ENCODE measurements around the gene SLC25A25. TPM values are rescaled to one million over a fixed set of nuclear protein-coding genes. Genes with fewer than 3 reads are reported as not detected.
A peak's percentile ranks its signal among the peaks of the same experiment; 100 is the strongest.

The SLC25A25 gene
- total RNA-seq, 2 experiments from 2014 or later, result 21.2 to 21.8 TPM

- no peak overlapping the region for H3K4me3 Mint-ChIP-seq
- POLR2A ChIA-PET, result no interaction called here
- DNase-seq (no peak), ATAC-seq (ENCODE audit: low read depth) (no peak)
- H3K27me3 Mint-ChIP-seq, result peaks cover 3% of the 10 kb centered on the region
- no peaks in the 10 kb centered on the region for H3K9me3 Mint-ChIP-seq
- peaks cover 3% of the 10 kb centered on the region for H3K4me1 Mint-ChIP-seq
- H3K27ac Mint-ChIP-seq, result no peak overlapping the region
- no peaks in the 10 kb centered on the region for H3K36me3 Mint-ChIP-seq
Measured at GRCh38 chr9:128056086-128056485, 11.9 kb upstream of the SLC25A25 start.

GRCh38 chr9:128056887-128057723 is 10.9 kb upstream of the SLC25A25 start:
- POLR2A ChIA-PET, result interaction anchor here (0.5 to 1.6 kb wide), 2 partner anchors 10 to 421 kb away, joined by 3 to 6 read pairs; partner anchors contain the start of gene NAIF1
- H3K4me3 Mint-ChIP-seq, result no peak overlapping the region

GRCh38 chr9:128057724-128058409 is 10.2 kb upstream of the SLC25A25 start:
- Mint-ChIP-seq H3K4me3 (no peak overlapping the region), H3K27ac (no peak overlapping the region), H3K27me3 (peaks cover 3% of the 10 kb centered on the region), H3K4me1 (peaks cover 16% of the 10 kb centered on the region), H3K36me3 (peaks cover 5% of the 10 kb centered on the region), H3K9me3 (no peaks in the 10 kb centered on the region)
- no peak for ATAC-seq (ENCODE audit: low read depth)
- POLR2A ChIA-PET, result interaction anchor here (0.7 to 1.6 kb wide), 2 partner anchors 9 kb away, joined by 4 to 6 read pairs; partner anchors contain the start of gene NAIF1
- no peak for DNase-seq

More at GRCh38 chr9:128056887-128057723, 10.9 kb upstream of the SLC25A25 start:
- no peaks in the 10 kb centered on the region for H3K9me3 Mint-ChIP-seq
- H3K36me3 Mint-ChIP-seq, result no peaks in the 10 kb centered on the region
- peaks cover 3% of the 10 kb centered on the region for H3K27me3 Mint-ChIP-seq
- H3K27ac Mint-ChIP-seq, result no peak overlapping the region
- no peak for ATAC-seq (ENCODE audit: low read depth)
- peaks cover 12% of the 10 kb centered on the region for H3K4me1 Mint-ChIP-seq
- no peak for DNase-seq

- no peak for ATAC-seq (ENCODE audit: low read depth)
- Mint-ChIP-seq H3K27ac (no peak overlapping the region), H3K27me3 (peaks cover 3% of the 10 kb centered on the region), H3K4me3 (no peak overlapping the region), H3K36me3 (peaks cover 9% of the 10 kb centered on the region), H3K4me1 (peaks cover 16% of the 10 kb centered on the region), H3K9me3 (no peaks in the 10 kb centered on the region)
- POLR2A ChIA-PET, result interaction anchor here (0.5 to 0.6 kb wide), 2 partner anchors 29 to 89 kb away, joined by 3 read pairs; no protein-coding TSS in a partner anchor
- DNase-seq, result no peak
Measured at GRCh38 chr9:128059365-128059983, 8.6 kb upstream of the SLC25A25 start.

DNA sequence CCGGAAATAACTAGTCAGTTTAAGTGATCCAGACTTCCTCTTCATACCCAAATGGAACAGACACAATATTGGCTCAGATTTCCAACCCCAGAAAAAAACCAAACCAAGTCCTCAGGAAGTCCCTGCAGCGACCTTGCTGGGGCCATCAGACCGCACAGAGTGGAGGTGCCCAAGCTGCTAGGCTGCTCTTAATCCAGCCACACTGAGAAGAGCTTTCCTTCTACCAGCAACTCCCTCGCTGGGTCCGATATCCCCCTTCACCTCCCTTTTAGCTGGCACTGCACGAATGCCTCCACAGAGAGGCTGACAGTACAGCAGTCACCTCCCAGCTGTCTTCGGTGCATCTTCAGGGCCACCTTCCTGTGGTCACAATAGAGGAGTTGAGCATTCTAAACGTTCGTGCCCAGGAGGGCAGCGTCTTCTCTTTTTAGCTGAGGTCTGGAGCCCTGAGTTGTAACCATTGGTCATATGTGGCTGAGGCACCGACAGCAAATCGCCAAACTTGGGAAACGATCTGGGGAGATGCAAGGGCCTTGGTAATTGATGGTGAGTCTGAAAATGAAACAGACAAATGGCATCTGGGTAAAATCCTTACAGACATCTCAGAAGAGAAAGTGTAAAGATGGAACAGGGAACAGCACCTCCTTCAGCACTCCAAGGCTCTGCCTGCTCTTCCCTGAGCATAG is 6.6 kb upstream of the SLC25A25 start:
- POLR2A ChIA-PET, result interaction anchor here (0.8 to 1.2 kb wide), 2 partner anchors 53 to 56 kb away, joined by 3 read pairs; no protein-coding TSS in a partner anchor
- H3K27ac Mint-ChIP-seq, result peak overlapping the region; percentile 81
- DNase-seq, result peak; percentile 43
- H3K36me3 Mint-ChIP-seq, result peaks cover 9% of the 10 kb centered on the region
- peak overlapping the region; percentile 66 for H3K4me3 Mint-ChIP-seq
- peaks cover 33% of the 10 kb centered on the region for H3K4me1 Mint-ChIP-seq
- H3K9me3 Mint-ChIP-seq, result no peaks in the 10 kb centered on the region
- ATAC-seq (ENCODE audit: low read depth), result peak; percentile 60
- no peaks in the 10 kb centered on the region for H3K27me3 Mint-ChIP-seq

- Mint-ChIP-seq H3K27me3 (no peaks in the 10 kb centered on the region), H3K36me3 (peaks cover 9% of the 10 kb centered on the region), H3K27ac (peak overlapping the region; percentile 81), H3K4me3 (peak overlapping the region; percentile 11), H3K4me1 (peaks cover 33% of the 10 kb centered on the region), H3K9me3 (no peaks in the 10 kb centered on the region)
- DNase-seq (no peak), ATAC-seq (ENCODE audit: low read depth) (no peak)
- POLR2A ChIA-PET, result no interaction called here
Measured at GRCh38 chr9:128062279-128062678, 5.8 kb upstream of the SLC25A25 start.

DNA sequence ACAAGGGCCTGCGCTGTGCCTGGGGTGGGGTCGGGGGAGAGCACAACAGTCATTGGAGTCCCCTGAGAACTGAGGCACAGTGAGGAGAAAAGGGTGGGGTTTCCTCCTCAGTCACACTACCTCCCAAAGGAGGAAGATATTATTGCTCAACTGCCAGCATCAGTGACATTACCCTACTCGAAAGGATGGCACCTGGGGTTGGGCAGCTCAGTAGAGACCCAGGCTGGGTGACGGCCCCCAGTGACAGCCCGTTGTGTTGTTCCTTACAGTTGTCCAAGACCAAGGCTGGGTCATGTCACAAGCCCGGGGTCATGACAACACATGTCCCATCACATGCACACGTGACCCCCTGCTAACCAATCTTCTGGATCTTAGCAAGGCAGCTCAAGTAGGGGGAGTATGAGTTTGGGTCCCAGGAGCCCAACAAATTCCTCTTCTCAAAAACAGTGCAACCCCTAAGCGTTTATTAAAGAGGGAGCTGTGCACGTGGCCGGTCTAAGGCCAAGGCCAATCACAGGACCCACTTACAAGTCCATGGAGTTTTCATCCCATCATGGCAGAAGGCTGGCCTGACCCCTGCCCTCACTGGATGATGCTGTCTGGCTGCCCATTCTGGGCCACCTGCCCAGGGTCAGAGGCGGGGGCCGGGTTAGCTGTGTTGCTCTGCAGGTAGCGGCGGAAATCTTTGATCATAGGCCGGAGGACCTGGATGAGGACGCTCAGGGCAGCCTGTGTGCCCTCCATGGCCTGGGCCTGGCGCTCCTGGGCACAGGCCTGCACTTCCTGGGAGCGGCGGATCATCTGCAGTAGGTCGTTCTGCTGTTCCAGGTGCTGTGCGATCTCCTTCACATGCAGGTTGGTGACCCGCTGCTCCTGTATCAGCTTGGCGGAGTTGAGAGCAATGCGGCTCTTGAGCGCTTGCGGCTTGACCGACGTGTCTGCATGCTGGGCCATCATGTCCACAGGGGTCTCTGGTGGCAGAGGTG is 4.9 kb upstream of the SLC25A25 start:
- no peak for ATAC-seq (ENCODE audit: low read depth)
- no peak overlapping the region for H3K27ac Mint-ChIP-seq
- H3K27me3 Mint-ChIP-seq, result no peaks in the 10 kb centered on the region
- peaks cover 33% of the 10 kb centered on the region for H3K4me1 Mint-ChIP-seq
- no peak overlapping the region for H3K4me3 Mint-ChIP-seq
- peaks cover 9% of the 10 kb centered on the region for H3K36me3 Mint-ChIP-seq
- H3K9me3 Mint-ChIP-seq, result no peaks in the 10 kb centered on the region
- no peak for DNase-seq
- POLR2A ChIA-PET, result no interaction called here

DNA sequence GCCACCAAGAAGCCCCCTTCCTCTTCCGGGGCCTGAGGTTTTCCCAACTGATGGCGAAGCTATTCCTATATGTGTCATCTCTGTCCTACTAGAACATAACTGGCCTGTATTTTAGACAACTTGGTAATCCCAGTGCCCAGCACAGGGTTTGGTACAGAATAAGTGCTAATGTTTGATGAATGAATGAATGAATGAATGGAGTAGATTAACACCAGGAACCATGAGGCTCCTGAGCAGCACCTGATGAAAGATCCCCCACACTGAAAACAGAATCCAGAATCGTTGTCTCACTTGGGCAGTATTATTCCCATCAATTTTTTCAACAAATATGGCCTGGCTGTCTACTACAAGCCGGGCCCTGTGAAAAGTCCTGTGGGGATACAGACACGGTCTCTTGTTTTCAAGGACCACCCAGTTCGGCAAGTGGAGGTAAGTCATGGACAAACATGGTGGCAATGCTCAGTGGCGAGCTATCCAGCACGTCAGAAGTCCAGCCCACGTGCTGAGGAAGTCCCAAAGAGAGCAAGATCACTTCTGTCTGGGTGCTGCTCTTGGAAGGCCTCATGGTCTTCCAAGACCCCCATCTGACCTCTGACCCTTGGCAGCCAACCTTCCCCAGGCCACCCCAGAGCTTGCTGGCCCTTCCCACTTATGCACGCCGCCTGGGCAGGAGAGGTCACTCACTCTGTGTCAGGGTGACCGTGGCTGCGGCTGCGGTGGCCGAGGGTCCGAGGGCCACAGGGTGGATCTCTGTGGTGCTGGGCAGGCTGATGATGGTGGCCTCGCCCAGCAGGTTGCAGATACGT is 1.9 kb upstream of the SLC25A25 start:
- Mint-ChIP-seq H3K4me3 (no peak overlapping the region), H3K4me1 (peaks cover 37% of the 10 kb centered on the region), H3K27me3 (no peaks in the 10 kb centered on the region), H3K36me3 (peaks cover 9% of the 10 kb centered on the region), H3K9me3 (no peaks in the 10 kb centered on the region), H3K27ac (peak overlapping the region; percentile 81)
- no peak for DNase-seq
- POLR2A ChIA-PET, result interaction anchor here (0.6 to 0.8 kb wide), 3 partner anchors 89 to 498 kb away, joined by 3 to 4 read pairs (median 3); a partner anchor contains a TSS
- no peak for ATAC-seq (ENCODE audit: low read depth)

- POLR2A ChIA-PET, result interaction anchor here (0.6 to 3.4 kb wide), 14 partner anchors 9 to 163 kb away, joined by 3 to 22 read pairs (median 5); no protein-coding TSS in a partner anchor
- Mint-ChIP-seq H3K27me3 (no peaks in the 10 kb centered on the region), H3K36me3 (peaks cover 9% of the 10 kb centered on the region), H3K4me1 (peaks cover 34% of the 10 kb centered on the region), H3K4me3 (peak within 1 kb of the TSS; percentile 94), H3K27ac (peak within 1 kb of the TSS; percentile 81), H3K9me3 (no peaks in the 10 kb centered on the region)
- ATAC-seq (ENCODE audit: low read depth) (peak; percentile 75), DNase-seq (peak; percentile 94)
Measured at GRCh38 chr9:128066713-128067644, 1.1 kb upstream of the SLC25A25 start, which contains the start of gene NAIF1. NAIF1 (minus strand) TSS chr9:128067320; CDS start chr9:128067101, 219 bp downstream.

GRCh38 chr9:128068386-128069205 is 564 bp downstream of the SLC25A25 start:
- Mint-ChIP-seq H3K27ac (peak overlapping the region; percentile 84), H3K4me1 (peaks cover 41% of the 10 kb centered on the region), H3K27me3 (no peaks in the 10 kb centered on the region), H3K4me3 (peak overlapping the region; percentile 94), H3K36me3 (peaks cover 3% of the 10 kb centered on the region), H3K9me3 (no peaks in the 10 kb centered on the region)
- DNase-seq (no peak), ATAC-seq (ENCODE audit: low read depth) (no peak)
- POLR2A ChIA-PET, result interaction anchor here (0.6 to 3.4 kb wide), 14 partner anchors 9 to 749 kb away, joined by 3 to 22 read pairs (median 4); partner anchors contain the start of gene EEIG1
